HG03097 (cell line): ENCODE measurements around the gene ST6GALNAC4.
A peak's percentile ranks its signal among the peaks of the same experiment; 100 is the strongest.

Experiments used
- ATAC-seq: cut with Tn5 transposase; IDR thresholded peaks from one replicate; pipeline ENCODE4 v1.9.1; 2021; ENCODE audit not compliant: unreplicated experiment, low FRiP score

ST6GALNAC4 gene

GRCh38 chr9:127931092-127931881 is 14.4 kb upstream of the ST6GALNAC4 start:
- ATAC-seq, result peak; percentile 15

GRCh38 chr9:127930231-127931091 is 13.6 kb upstream of the ST6GALNAC4 start, which contains the start of gene PIP5KL1:
TSS of gene PIP5KL1 (minus strand) at chr9:127930777. CDS start at chr9:127930752, 25 bp downstream.
- ATAC-seq, result peak; percentile 58

- ATAC-seq, result no peak
These were observed 12.8 kb upstream of the ST6GALNAC4 start for GRCh38 chr9:127929625-127929979.

GRCh38 chr9:127928676-127929624 is 12.1 kb upstream of the ST6GALNAC4 start:
- ATAC-seq, result no peak

GRCh38 chr9:127927988-127928675 is 11.3 kb upstream of the ST6GALNAC4 start:
- no peak for ATAC-seq

DNA sequence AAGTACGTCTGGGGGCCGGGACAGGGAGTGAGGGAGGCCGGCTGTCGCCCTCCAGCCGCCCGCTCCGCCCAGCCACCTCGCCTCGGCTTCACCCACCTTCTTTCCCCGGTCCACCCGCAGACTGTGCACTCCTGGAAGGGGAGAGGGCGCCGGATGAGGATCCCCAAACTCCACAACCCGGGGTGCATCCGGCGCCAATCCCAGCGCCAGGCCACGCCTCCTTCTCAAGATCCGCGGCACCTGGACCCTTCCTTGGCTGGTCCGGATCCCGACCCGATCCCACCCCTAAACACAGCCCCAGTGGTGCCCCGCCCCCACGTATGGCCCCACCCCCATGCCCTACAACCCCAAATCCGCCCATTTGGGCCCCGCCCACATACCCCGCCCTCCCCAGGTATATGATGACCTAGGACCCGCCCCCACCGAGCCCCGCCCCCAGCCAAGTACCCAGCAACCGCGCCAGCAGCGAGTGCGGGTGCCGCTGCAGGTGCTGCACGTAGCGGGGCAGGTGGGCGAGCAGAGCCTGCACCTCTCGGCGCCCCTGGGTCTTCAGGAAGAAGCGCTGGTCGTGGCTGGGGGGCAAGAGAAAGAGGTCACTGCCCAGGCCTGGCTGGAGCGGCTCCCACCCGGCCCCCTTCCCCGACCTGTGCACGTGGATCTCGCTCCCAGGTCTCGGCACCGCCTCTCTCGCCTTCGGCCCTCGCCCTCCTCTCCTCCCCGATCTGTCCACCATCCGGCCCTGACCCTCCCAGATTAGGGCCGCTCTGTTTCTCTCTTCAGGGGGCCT is 10.6 kb upstream of the ST6GALNAC4 start:
- ATAC-seq, result no peak

- ATAC-seq, result no peak
These were observed 10.0 kb upstream of the ST6GALNAC4 start for GRCh38 chr9:127926906-127927200.

- no peak for ATAC-seq
These were observed 9.4 kb upstream of the ST6GALNAC4 start for GRCh38 chr9:127925959-127926905.

- ATAC-seq, result no peak
These were observed 8.0 kb upstream of the ST6GALNAC4 start for GRCh38 chr9:127924736-127925444.

DNA sequence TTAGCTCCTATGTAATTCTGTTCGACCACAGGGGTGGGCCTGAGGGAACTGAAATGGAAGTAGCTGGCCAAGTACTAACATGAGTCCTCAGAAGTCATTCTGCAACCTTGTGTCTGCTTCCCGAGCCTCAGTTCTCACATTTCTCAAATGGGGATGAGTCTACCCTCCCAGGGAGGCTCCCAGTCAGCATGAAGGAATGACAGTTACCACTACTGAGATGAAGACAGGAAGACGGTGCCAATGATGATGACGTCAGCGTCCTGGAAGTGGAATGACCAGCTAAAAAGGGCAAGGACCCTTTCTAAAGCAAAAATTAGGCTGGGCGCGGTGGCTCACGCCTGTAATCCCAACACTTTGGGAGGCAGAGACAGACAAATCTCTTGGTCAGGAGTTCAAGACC is 6.9 kb upstream of the ST6GALNAC4 start:
- no peak for ATAC-seq

DNA sequence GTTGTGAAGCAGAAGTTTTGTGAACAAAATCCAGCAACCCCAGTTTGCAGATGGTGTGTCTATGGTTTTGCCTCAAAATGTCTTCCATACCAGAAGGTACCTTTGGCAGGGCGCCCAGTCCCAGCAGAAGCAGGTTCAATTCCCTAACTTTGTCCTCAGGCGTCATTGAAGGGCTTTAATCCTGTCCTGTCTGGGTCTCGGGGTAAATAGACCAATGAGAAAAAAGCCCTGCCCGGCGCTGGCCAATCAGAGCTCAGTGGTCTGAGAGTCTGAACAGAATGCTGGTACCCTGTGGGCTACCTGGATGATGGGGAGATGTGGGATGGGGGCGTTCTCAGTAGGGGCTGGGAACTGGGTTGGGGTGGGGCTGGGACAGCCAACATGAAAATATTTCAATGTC is 6.2 kb upstream of the ST6GALNAC4 start:
- no peak for ATAC-seq

DNA sequence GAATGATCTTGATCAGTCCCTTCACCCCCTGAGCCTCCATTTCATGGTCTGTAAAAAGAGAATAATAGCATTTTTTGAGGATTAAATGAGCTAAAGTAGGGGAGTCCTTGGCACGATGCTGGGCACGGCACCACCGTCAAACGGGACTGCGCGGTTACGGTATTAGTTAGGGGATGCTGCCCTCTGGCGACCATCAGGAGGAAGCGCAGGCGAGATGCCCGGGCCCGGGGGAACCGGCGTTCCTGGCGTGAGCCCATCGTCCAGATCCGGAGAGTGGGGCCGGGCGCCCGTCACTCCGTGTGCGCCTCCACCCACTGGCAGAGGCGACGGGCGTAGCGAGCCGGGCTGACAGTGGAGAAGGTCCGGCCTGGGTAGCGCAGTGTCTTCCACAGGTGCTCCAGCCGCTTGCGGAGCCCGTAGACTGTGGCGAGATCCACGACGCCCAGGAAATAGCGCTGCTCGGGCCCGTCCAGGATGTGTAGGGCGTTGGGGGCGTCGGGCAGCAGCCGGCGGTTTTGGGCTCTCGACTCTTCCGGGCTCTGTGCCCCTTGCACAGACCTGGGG is 4.8 kb upstream of the ST6GALNAC4 start:
- ATAC-seq, result no peak

DNA sequence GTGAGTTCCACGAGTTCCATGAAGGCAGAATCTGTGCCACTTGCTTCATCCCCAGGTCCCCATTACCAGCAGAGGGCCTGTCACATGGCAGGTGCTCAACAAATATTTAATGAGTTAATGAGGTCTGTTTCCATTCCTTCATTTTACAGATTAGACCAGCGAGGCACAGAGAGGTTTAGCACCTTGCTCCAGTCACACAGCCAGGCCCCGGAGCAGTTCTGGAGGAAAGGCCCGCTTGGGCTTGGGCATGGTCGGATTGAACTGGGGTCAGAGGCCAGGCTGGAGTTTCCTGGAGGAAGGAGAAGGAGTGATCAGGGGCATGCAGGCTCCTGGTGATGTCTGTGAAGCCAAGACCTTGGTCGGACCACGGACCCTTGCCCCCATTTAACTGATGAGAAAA is 4.0 kb upstream of the ST6GALNAC4 start:
- ATAC-seq, result no peak

- no peak for ATAC-seq
These were observed 2.5 kb upstream of the ST6GALNAC4 start for GRCh38 chr9:127919253-127919815.

GRCh38 chr9:127918183-127919107 is 1.6 kb upstream of the ST6GALNAC4 start:
- ATAC-seq, result no peak

DNA sequence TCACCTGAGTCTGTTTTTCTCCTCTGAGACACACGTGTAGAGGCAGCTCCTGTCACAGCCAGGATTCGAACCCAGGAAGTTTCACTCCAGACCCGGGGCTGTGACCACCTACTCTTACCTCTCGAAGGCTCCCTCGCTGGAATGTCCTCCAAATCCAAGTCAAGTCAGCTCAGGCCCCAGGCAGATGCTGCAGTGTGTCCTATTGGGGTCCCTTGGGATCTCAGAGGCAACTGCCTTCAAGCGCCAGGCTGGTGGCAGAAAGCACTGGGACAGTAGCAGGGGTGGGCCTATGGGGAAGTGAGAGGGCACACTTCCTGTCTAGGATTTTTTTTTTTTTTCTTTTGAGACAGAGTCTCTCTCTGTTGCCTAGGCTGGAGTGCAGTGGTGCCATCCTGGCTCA is 762 bp upstream of the ST6GALNAC4 start:
- ATAC-seq, result no peak
